ENCODE data around the gene TNFAIP2.

Gene TNFAIP2

DNA sequence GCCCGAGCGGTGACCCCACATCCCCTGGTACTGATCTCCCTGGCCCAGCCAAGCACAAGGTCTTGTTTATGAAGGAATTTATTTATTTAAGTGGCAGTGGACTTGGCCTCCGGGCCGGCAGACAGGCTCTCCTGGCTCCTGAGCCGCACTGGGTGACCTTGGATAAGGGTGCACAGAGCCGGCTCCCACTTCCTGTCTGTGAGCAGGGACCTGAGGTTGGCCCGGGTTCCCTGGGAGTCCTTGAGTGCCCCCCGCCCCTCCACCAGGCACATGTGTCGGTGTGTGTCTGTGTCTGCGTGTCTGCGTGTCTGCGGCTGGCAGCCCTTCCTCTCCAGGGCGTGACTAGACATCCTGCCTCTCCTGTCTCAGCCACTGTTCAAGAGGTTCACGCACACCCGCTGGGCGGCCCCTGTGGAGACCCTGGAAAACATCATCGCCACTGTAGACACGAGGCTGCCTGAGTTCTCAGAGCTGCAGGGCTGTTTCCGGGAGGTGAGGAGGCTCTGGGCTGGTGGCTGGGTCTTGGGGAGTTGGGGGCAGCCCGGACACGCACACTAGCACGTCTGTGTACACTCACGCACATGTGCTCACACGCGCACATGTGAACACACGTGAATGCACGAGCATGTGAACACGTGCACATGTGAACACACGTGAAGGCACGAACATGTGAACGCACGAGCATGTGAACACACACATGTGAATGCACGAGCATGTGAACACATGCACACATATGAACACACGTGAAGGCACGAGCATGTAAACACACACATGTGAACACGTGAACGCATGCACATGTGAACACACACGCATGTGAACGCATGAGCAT, 9.3 kb downstream of the TNFAIP2 start:
- ATAC-seq = no peak

DNA sequence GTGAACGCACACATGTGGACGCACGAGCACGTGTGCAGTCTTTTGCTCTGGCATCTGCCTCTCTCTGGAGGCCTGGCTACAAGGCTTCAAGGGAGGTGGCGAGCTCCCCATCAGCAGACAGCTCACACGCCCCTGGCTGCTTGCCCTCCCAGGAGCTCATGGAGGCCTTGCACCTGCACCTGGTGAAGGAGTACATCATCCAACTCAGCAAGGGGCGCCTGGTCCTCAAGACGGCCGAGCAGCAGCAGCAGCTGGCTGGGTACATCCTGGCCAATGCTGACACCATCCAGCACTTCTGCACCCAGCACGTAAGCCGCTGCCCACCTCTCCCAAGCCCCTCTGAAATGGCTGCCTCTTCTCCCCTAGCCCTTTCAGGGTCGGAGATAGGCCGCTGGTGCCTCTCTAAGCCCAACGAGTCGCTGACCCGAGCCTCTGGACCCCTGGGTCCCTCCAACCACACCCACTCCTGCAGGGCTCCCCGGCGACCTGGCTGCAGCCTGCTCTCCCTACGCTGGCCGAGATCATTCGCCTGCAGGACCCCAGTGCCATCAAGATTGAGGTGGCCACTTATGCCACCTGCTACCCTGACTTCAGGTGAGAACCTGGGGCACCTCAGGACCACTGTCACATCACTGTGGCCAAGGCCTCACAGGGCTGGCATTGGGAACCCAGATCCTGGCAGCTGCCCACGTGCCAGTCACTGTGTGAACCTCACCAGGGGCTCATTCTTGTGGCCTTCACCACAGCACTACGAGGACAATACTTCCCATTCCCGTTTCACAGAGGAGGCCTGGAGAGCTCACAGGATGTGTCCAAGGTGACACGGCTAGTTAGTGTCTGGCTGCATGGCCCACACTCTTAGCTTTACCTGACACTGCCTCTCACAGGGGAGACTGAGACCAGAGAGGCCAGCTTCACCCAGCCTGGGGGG, 10.2 kb downstream of the TNFAIP2 start:
- TF ChIP-seq CSDC2 (CRISPR knock-in tag; IDR thresholded peaks at IDR 0.05) (no peak), SNAI2 (CRISPR knock-in tag; IDR thresholded peaks at IDR 0.05) (no peak), ARNTL (CRISPR knock-in tag; IDR thresholded peaks at IDR 0.05; ENCODE audit: borderline replicate concordance, low read depth) (no peak), RARB (CRISPR knock-in tag; IDR thresholded peaks at IDR 0.05) (no peak)
- no peak for ATAC-seq

More for the DNA sequence above, 9.3 kb downstream of the TNFAIP2 start:
- TF ChIP-seq PPARA (CRISPR knock-in tag; IDR thresholded peaks at IDR 0.05; ENCODE audit: borderline replicate concordance) (no peak), ZC3H10 (CRISPR knock-in tag; IDR thresholded peaks at IDR 0.05) (no peak), RARB (CRISPR knock-in tag; IDR thresholded peaks at IDR 0.05) (no peak), CSRNP3 (CRISPR knock-in tag; IDR thresholded peaks at IDR 0.05) (no peak), TCF4 (CRISPR knock-in tag; IDR thresholded peaks at IDR 0.05; ENCODE audit: borderline replicate concordance) (no peak)
- TF ChIP-seq, protein P1, sequence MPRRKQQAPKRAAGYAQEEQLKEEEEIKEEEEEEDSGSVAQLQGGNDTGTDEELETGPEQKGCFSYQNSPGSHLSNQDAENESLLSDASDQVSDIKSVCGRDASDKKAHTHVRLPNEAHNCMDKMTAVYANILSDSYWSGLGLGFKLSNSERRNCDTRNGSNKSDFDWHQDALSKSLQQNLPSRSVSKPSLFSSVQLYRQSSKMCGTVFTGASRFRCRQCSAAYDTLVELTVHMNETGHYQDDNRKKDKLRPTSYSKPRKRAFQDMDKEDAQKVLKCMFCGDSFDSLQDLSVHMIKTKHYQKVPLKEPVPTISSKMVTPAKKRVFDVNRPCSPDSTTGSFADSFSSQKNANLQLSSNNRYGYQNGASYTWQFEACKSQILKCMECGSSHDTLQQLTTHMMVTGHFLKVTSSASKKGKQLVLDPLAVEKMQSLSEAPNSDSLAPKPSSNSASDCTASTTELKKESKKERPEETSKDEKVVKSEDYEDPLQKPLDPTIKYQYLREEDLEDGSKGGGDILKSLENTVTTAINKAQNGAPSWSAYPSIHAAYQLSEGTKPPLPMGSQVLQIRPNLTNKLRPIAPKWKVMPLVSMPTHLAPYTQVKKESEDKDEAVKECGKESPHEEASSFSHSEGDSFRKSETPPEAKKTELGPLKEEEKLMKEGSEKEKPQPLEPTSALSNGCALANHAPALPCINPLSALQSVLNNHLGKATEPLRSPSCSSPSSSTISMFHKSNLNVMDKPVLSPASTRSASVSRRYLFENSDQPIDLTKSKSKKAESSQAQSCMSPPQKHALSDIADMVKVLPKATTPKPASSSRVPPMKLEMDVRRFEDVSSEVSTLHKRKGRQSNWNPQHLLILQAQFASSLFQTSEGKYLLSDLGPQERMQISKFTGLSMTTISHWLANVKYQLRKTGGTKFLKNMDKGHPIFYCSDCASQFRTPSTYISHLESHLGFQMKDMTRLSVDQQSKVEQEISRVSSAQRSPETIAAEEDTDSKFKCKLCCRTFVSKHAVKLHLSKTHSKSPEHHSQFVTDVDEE (CRISPR knock-in tag; IDR thresholded peaks at IDR 0.05) = no peak
- TF ChIP-seq, protein P2, sequence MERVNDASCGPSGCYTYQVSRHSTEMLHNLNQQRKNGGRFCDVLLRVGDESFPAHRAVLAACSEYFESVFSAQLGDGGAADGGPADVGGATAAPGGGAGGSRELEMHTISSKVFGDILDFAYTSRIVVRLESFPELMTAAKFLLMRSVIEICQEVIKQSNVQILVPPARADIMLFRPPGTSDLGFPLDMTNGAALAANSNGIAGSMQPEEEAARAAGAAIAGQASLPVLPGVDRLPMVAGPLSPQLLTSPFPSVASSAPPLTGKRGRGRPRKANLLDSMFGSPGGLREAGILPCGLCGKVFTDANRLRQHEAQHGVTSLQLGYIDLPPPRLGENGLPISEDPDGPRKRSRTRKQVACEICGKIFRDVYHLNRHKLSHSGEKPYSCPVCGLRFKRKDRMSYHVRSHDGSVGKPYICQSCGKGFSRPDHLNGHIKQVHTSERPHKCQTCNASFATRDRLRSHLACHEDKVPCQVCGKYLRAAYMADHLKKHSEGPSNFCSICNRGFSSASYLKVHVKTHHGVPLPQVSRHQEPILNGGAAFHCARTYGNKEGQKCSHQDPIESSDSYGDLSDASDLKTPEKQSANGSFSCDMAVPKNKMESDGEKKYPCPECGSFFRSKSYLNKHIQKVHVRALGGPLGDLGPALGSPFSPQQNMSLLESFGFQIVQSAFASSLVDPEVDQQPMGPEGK (CRISPR knock-in tag; IDR thresholded peaks at IDR 0.05; ENCODE audit: borderline replicate concordance) = no peak

- ATAC-seq = no peak
- TF ChIP-seq RARB (CRISPR knock-in tag; IDR thresholded peaks at IDR 0.05) (no peak), ARNTL (CRISPR knock-in tag; IDR thresholded peaks at IDR 0.05; ENCODE audit: borderline replicate concordance, low read depth) (no peak), CSDC2 (CRISPR knock-in tag; IDR thresholded peaks at IDR 0.05) (no peak), TCF4 (CRISPR knock-in tag; IDR thresholded peaks at IDR 0.05; ENCODE audit: borderline replicate concordance) (no peak), ZFP3 (CRISPR knock-in tag; IDR thresholded peaks at IDR 0.05) (no peak), SNAI2 (CRISPR knock-in tag; IDR thresholded peaks at IDR 0.05) (no peak), ZNF565 (CRISPR knock-in tag; conservative IDR thresholded peaks at IDR 0.05; ENCODE audit: low read depth) (no peak), CREB5 (CRISPR knock-in tag; IDR thresholded peaks at IDR 0.05; ENCODE audit: low read depth) (no peak), TOX (CRISPR knock-in tag; IDR thresholded peaks at IDR 0.05; ENCODE audit: borderline replicate concordance) (no peak), ZNF8 (CRISPR knock-in tag; IDR thresholded peaks at IDR 0.05) (no peak), BACH2 (CRISPR knock-in tag; IDR thresholded peaks at IDR 0.05; ENCODE audit: borderline replicate concordance) (no peak), OSR1 (CRISPR knock-in tag; IDR thresholded peaks at IDR 0.05) (no peak), ESRRG (CRISPR knock-in tag; IDR thresholded peaks at IDR 0.05) (no peak), ZNF70 (CRISPR knock-in tag; IDR thresholded peaks at IDR 0.05) (no peak)
- TF ChIP-seq, protein P1 (CRISPR knock-in tag; IDR thresholded peaks at IDR 0.05) = no peak
- TF ChIP-seq, protein P3, sequence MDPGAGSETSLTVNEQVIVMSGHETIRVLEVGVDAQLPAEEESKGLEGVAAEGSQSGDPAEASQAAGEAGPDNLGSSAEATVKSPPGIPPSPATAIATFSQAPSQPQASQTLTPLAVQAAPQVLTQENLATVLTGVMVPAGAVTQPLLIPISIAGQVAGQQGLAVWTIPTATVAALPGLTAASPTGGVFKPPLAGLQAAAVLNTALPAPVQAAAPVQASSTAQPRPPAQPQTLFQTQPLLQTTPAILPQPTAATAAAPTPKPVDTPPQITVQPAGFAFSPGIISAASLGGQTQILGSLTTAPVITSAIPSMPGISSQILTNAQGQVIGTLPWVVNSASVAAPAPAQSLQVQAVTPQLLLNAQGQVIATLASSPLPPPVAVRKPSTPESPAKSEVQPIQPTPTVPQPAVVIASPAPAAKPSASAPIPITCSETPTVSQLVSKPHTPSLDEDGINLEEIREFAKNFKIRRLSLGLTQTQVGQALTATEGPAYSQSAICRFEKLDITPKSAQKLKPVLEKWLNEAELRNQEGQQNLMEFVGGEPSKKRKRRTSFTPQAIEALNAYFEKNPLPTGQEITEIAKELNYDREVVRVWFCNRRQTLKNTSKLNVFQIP (CRISPR knock-in tag; IDR thresholded peaks at IDR 0.05; ENCODE audit: borderline replicate concordance, low read depth) = no peak
- TF ChIP-seq, protein P2 (CRISPR knock-in tag; IDR thresholded peaks at IDR 0.05; ENCODE audit: borderline replicate concordance) = no peak
Measured at GRCh38 chr14:103134405-103134804, 11.1 kb downstream of the TNFAIP2 start.

All from SK-N-SH treated with all-trans-retinoic acid at 6 μM for 48 hours (cell line).